IPS-15b (cell line): Measurements from ENCODE around the gene OBSL1.

Experiments
- H3K27me3 ChIP-seq: one replicate; pipeline ENCODE4 v1.6.1; 2013; ENCODE audit warnings: low read length; ENCODE audit not compliant: control insufficient read depth, insufficient read depth
- H3K36me3 ChIP-seq: one replicate; pipeline ENCODE4 v1.6.1; 2013; ENCODE audit warnings: low read length; ENCODE audit not compliant: control insufficient read depth, insufficient read depth
- H3K4me1 ChIP-seq: one replicate; pipeline ENCODE4 v1.6.1; 2013; ENCODE audit warnings: mild to moderate bottlenecking, low read length; ENCODE audit not compliant: control insufficient read depth, insufficient read depth
- H3K4me3 ChIP-seq: one replicate; pipeline ENCODE4 v1.5.1; 2013; ENCODE audit warnings: low read depth, low read length
- H3K9ac ChIP-seq: one replicate; pipeline ENCODE4 v1.6.1; 2013; ENCODE audit warnings: low read depth, mild to moderate bottlenecking, low read length
- H3K9me3 ChIP-seq: one replicate; pipeline ENCODE4 v1.6.1; 2013; ENCODE audit warnings: mild to moderate bottlenecking, low read length; ENCODE audit not compliant: control insufficient read depth, insufficient read depth

OBSL1 gene

DNA sequence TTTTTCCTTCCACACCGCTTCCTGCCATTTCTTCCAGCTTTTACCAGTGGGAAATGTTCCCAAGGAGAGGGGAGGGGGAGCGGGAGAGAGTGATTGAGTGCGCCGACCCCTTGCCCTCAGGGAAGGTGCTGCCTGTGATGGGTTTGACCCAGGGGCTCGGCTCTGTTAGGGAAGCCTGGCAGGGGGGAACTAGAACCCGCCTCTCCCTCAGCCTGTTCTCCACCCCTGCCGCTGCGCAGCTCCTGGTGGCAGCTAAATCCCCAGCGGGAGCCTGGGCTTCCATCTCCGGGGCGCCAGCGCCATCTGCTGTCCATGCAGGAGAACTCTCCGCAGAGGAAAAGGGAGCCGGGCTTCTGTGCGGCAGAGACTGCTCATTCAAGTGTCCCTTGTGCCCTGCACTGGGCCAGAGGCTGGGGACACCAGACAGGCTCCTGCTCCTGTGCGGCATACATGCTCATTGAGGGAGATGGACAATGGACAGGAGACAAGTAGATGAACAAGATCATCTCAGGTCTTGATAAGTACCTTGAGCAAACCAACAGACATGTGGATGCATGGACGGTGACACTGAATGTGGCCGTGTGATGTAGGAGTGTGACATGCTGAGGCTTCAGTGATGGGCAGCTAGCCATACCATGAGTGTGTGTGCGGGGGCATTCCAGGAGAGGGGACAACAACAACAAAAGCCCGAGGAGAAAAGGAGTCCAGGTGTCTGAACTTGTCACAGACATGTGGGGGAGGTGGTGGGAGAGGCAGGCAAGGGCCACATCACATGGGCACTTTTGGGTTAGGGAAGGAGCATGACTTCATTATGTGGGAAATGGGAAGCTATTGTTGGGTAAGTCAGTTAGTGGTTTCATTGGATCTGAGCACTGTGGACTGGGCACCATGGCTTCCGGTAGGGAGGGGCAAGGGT lies 41.0 kb downstream of the OBSL1 start:
- Histone ChIP-seq H3K9ac (no peak overlapping the region), H3K4me1 (peaks cover 4% of the 10 kb centered on the region), H3K9me3 (no peaks in the 10 kb centered on the region), H3K4me3 (peak overlapping the region; percentile 53), H3K36me3 (no peaks in the 10 kb centered on the region), H3K27me3 (peaks cover 38% of the 10 kb centered on the region)

DNA sequence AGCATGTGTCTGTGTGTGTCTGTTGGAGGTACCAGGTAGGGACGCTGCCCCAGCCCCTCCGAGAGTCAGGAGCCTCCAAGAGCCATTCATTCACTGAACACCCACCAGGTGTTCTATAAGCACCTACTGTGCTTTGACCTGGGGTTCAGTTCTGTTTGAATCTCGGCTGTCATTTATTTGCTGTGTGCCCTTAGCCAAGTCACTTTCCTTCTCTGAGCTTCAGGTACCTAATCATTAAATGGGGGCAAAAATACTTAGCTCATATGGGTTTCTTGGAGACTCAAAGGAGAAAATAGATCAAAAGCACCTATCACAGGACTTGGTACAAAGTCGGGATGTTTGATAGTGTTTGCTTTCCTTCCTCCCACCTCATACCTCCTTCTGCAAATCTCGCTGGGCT lies 43.9 kb downstream of the OBSL1 start:
- H3K4me1 ChIP-seq: peaks cover 10% of the 10 kb centered on the region
- H3K27me3 ChIP-seq: peaks cover 44% of the 10 kb centered on the region
- H3K9ac ChIP-seq: no peak overlapping the region
- no peaks in the 10 kb centered on the region for H3K36me3 ChIP-seq
- H3K4me3 ChIP-seq: no peak overlapping the region
- no peaks in the 10 kb centered on the region for H3K9me3 ChIP-seq

DNA sequence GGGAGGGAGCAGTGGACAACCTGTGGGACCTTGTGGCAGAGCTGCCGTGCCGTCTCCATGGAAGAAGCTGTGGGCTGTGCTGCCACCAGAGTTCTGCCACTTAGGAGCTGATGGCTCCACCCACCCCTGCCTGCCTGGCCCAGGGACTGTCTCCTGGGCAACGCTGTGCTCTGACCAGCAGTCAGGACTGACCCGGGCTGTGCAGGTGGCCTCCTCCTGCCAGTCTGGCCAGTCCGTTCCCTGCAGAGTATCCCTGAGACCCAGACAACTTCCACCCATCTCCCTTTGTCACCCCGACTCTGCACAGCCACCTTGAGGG lies 44.3 kb downstream of the OBSL1 start:
- H3K9ac ChIP-seq: no peak overlapping the region
- H3K27me3 ChIP-seq: peaks cover 44% of the 10 kb centered on the region
- H3K36me3 ChIP-seq: no peaks in the 10 kb centered on the region
- peaks cover 10% of the 10 kb centered on the region for H3K4me1 ChIP-seq
- H3K4me3 ChIP-seq: no peak overlapping the region
- H3K9me3 ChIP-seq: no peaks in the 10 kb centered on the region

DNA sequence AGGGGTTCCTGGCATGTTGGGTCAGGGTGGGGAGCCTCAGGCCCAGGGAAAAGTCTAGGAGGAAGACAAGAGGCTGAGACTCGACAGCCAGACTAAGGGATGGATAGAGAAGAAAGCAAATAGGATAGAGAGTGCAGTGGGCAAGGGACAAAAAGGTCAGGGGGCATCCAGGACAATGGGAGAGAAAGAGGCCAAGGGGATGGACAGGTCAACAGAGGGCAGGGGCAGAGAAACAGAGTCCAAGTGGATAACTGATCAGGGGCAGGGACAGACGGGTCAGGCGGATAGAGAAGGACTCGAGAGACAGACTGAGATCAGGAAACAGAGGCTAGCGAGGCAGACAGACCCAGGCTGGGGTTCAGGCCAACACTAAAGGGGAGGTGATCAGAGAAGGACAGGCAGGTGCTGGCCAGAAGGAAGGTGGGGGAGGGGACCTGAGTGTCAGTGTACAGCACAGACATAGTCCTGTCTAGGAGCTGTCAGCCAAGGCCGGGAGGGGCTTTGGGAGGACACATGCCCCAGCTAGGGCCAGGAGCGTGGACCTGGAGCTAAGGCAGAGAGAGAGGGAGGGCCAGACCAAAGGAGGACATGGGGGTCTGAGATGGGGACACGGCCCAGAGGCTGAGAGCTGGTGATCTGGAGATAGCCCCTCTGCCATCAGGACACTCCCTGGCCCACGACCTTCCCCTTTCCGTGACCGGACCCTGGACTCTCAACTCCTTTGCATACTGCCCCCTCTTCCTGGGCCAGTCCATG lies 44.8 kb downstream of the OBSL1 start:
- Histone ChIP-seq H3K9me3 (no peaks in the 10 kb centered on the region), H3K9ac (no peak overlapping the region), H3K36me3 (no peaks in the 10 kb centered on the region), H3K4me3 (no peak overlapping the region), H3K27me3 (peaks cover 42% of the 10 kb centered on the region), H3K4me1 (peaks cover 10% of the 10 kb centered on the region)

GRCh38 chr2:219525533-219526232 lies 45.7 kb downstream of the OBSL1 start:
- peaks cover 39% of the 10 kb centered on the region for H3K27me3 ChIP-seq
- peaks cover 11% of the 10 kb centered on the region for H3K4me1 ChIP-seq
- no peak overlapping the region for H3K9ac ChIP-seq
- no peaks in the 10 kb centered on the region for H3K9me3 ChIP-seq
- H3K36me3 ChIP-seq: no peaks in the 10 kb centered on the region
- H3K4me3 ChIP-seq: no peak overlapping the region

DNA sequence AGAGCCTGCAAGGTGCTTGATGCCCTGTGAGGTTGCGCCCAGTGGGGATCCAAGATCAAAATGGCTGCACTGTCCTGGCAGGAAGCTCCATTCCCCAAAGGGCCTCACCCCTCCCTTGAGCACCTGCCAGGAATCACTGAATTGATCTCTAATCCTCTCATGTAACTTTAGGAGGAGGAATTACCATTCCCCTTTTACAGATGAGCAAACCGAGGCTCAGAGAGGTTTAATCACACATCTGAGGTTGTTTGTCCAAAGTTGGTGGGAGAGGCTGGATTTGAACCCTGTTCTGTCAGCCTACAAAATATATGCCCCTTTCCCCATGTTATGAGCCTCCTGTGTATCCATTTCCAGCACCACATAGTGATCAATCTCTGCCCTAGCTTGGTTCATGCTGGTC lies 46.5 kb downstream of the OBSL1 start:
- H3K36me3 ChIP-seq: no peaks in the 10 kb centered on the region
- H3K9ac ChIP-seq: no peak overlapping the region
- H3K4me1 ChIP-seq: peaks cover 11% of the 10 kb centered on the region
- no peak overlapping the region for H3K4me3 ChIP-seq
- H3K27me3 ChIP-seq: peaks cover 40% of the 10 kb centered on the region
- H3K9me3 ChIP-seq: no peaks in the 10 kb centered on the region

- Histone ChIP-seq H3K36me3 (no peaks in the 10 kb centered on the region), H3K4me1 (peaks cover 7% of the 10 kb centered on the region), H3K9ac (peak overlapping the region; percentile 65), H3K9me3 (no peaks in the 10 kb centered on the region), H3K27me3 (peaks cover 29% of the 10 kb centered on the region), H3K4me3 (peak overlapping the region; percentile 55)
Observed at GRCh38 chr2:219523031-219523671, 48.2 kb downstream of the OBSL1 start.

GRCh38 chr2:219522111-219523030 lies 49.0 kb downstream of the OBSL1 start:
- peak overlapping the region; percentile 55 for H3K4me3 ChIP-seq
- H3K27me3 ChIP-seq: peaks cover 31% of the 10 kb centered on the region
- no peaks in the 10 kb centered on the region for H3K36me3 ChIP-seq
- H3K9ac ChIP-seq: peak overlapping the region; percentile 65
- no peaks in the 10 kb centered on the region for H3K9me3 ChIP-seq
- H3K4me1 ChIP-seq: peaks cover 7% of the 10 kb centered on the region

DNA sequence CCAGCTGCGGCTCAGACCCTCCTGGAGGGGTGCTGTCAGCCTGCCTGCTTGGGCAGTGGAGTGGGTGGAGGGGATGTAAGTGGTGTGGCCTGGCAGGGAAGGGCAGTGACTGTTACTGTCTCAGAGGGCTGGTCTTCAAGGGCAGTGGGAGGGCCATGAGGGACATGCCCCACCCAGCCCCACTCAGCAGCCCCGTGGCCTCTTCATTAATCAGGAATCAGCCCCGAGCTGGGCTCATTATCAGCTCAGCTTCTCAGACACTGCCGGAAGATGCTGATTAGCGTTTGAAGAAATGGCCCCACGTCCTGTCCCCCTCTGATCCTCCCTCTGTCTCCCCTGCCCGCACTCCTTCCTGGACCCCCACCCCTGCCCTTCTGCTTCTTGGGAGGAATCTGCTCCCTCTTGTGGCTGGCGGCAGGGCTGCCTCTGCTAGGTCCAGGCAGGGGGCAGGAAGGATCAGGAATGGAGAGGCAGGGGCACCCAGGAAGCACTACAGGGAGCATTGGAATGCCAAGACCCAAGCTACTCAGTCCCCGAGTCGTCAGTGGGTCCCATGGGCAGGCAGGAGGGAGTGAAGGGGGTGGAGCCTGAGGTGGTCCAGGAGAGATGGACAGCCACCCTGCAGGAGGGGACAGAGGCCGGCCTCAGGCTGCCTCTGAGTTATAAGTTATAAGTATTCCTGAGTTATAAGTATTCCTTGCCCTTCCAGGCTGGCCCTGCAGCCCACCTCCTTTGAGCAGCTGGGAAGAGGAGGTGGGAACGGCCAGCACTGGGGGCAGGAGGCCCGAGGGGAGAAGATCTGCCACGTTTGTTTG lies 50.1 kb downstream of the OBSL1 start:
- H3K4me3 ChIP-seq: peak overlapping the region; percentile 23
- H3K27me3 ChIP-seq: peaks cover 33% of the 10 kb centered on the region
- H3K9ac ChIP-seq: no peak overlapping the region

GRCh38 chr2:219520079-219520478 lies 51.3 kb downstream of the OBSL1 start:
- Histone ChIP-seq H3K36me3 (no peaks in the 10 kb centered on the region), H3K9ac (no peak overlapping the region), H3K9me3 (no peaks in the 10 kb centered on the region), H3K4me1 (peaks cover 7% of the 10 kb centered on the region), H3K4me3 (no peak overlapping the region), H3K27me3 (peaks cover 36% of the 10 kb centered on the region)

More for the DNA sequence above, 50.1 kb downstream of the OBSL1 start:
- peaks cover 7% of the 10 kb centered on the region for H3K4me1 ChIP-seq
- H3K9me3 ChIP-seq: no peaks in the 10 kb centered on the region
- H3K36me3 ChIP-seq: no peaks in the 10 kb centered on the region
